HTERT RPE-1 (cell line): ENCODE measurements around the gene CCL8.
"Not testable (repeated sequence)": the region's sequence is repeated elsewhere in the genome, so short reads cannot be mapped to it uniquely, and the experiment has no call there.

Source experiments
- in situ Hi-C: fragments of 300-500 bp; cut with MboI; formaldehyde crosslinking; loops from 4 replicates; pipeline ENCODE4 v1.14.3; 2020; ENCODE audit warnings: low sequenced_read_pairs

The CCL8 gene

GRCh38 chr17:34313164-34313563 is 6.1 kb upstream of the CCL8 start:
- in situ Hi-C loops = no loop called here

GRCh38 chr17:34314279-34314678 is 5.0 kb upstream of the CCL8 start:
- in situ Hi-C loops = no loop called here

GRCh38 chr17:34318474-34318873 is 761 bp upstream of the CCL8 start:
- in situ Hi-C loops = no loop called here

- in situ Hi-C loops = no loop called here
Observed at GRCh38 chr17:34321964-34322363, 2.7 kb downstream of the CCL8 start.

- in situ Hi-C loops = not testable (repeated sequence)
Observed at GRCh38 chr17:34327580-34327979, 8.3 kb downstream of the CCL8 start.

GRCh38 chr17:34337701-34338100 is 18.5 kb downstream of the CCL8 start:
- in situ Hi-C loops = no loop called here

- in situ Hi-C loops = no loop called here
Observed at GRCh38 chr17:34339138-34339770, 20.0 kb downstream of the CCL8 start.

GRCh38 chr17:34341916-34342315 is 22.7 kb downstream of the CCL8 start:
- in situ Hi-C loops = no loop called here

- in situ Hi-C loops = no loop called here
Observed at GRCh38 chr17:34347063-34347462, 27.8 kb downstream of the CCL8 start.

- in situ Hi-C loops = no loop called here
Observed at GRCh38 chr17:34349751-34350150, 30.5 kb downstream of the CCL8 start.

GRCh38 chr17:34351096-34351495 is 31.9 kb downstream of the CCL8 start:
- in situ Hi-C loops = no loop called here

GRCh38 chr17:34352191-34352590 is 33.0 kb downstream of the CCL8 start:
- in situ Hi-C loops = no loop called here

- in situ Hi-C loops = no loop called here
Observed at GRCh38 chr17:34354637-34355036, 35.4 kb downstream of the CCL8 start.

- in situ Hi-C loops = no loop called here
Observed at GRCh38 chr17:34356194-34356593, 37.0 kb downstream of the CCL8 start, which contains the start of gene CCL13. CCL13 (plus strand) TSS chr17:34356480; CDS start chr17:34356527, 47 bp downstream.

- in situ Hi-C loops = no loop called here
Observed at GRCh38 chr17:34357398-34357797, 38.2 kb downstream of the CCL8 start.

- in situ Hi-C loops = no loop called here
Observed at GRCh38 chr17:34358631-34359030, 39.4 kb downstream of the CCL8 start.

GRCh38 chr17:34360601-34361270 is 41.5 kb downstream of the CCL8 start:
- in situ Hi-C loops = no loop called here

GRCh38 chr17:34361478-34362061 is 42.3 kb downstream of the CCL8 start:
- in situ Hi-C loops = no loop called here

- in situ Hi-C loops = no loop called here
Observed at GRCh38 chr17:34363183-34363661, 44.0 kb downstream of the CCL8 start, which contains the start of gene CCL1. CCL1 (minus strand) TSS chr17:34363233; CDS start chr17:34363161, 72 bp downstream.

GRCh38 chr17:34364751-34365150 is 45.5 kb downstream of the CCL8 start:
- in situ Hi-C loops = no loop called here

- in situ Hi-C loops = no loop called here
Observed at GRCh38 chr17:34365340-34365739, 46.1 kb downstream of the CCL8 start.

- in situ Hi-C loops = no loop called here
Observed at GRCh38 chr17:34366010-34366409, 46.8 kb downstream of the CCL8 start.
